AG04450 (cell line): ENCODE results near the gene DMBX1. TPM values are rescaled to one million over a fixed set of nuclear protein-coding genes. Genes with fewer than 3 reads are reported as not detected.

ENCODE experiments used
- CTCF ChIA-PET: fragments of 300-600, 350-600 bp; formaldehyde crosslinking; extraction: SDS; loops from one replicate; lab custom pipeline; 2022; ENCODE audit warnings: antibody characterized with exemption, inconsistent platforms; lab: Charles Lee
- POLR2A ChIA-PET: fragments of 350-600 bp; formaldehyde crosslinking; extraction: SDS; loops from one replicate; lab custom pipeline; 2021; ENCODE audit warnings: antibody characterized with exemption, inconsistent platforms; lab: Yijun Ruan, JAX
- DNase-seq: peaks from one replicate; pipeline ENCODE4 v3.0.0-alpha.2; 2011; ENCODE audit warnings: low read depth, low spot score
- H3K27ac ChIP-seq: one replicate; pipeline ENCODE4 v1.5.1; 2012; ENCODE audit warnings: low read depth, low read length, control low read depth
- H3K27me3 ChIP-seq: one replicate; pipeline ENCODE4 v1.6.0; 2012; ENCODE audit warnings: low read length; ENCODE audit not compliant: control insufficient read depth, insufficient read depth
- H3K4me3 ChIP-seq: 2 replicates; pipeline ENCODE4 v1.5.1; 2011; ENCODE audit warnings: mild to moderate bottlenecking, low read depth, low read length, control low read depth
- H3K9me3 ChIP-seq: 2 replicates; pipeline ENCODE4 v1.5.1; 2012; ENCODE audit warnings: low read length; ENCODE audit not compliant: control insufficient read depth, insufficient read depth
- CTCF ChIP-seq: IDR thresholded peaks from 2 replicates; pipeline ENCODE4 v1.5.1; 2011; ENCODE audit warnings: low read depth, low read length, control low read depth, inconsistent platforms
- polyA plus RNA-seq: library from polyadenylated mRNA; depleted of rRNA; stranded (reverse); fragments of >200 nt; gene quantifications from 2 replicates; pipeline ENCODE4 v1.2.3, GENCODE V29; 2011

The DMBX1 gene
- polyA plus RNA-seq, 1 experiment = not detected

DNA sequence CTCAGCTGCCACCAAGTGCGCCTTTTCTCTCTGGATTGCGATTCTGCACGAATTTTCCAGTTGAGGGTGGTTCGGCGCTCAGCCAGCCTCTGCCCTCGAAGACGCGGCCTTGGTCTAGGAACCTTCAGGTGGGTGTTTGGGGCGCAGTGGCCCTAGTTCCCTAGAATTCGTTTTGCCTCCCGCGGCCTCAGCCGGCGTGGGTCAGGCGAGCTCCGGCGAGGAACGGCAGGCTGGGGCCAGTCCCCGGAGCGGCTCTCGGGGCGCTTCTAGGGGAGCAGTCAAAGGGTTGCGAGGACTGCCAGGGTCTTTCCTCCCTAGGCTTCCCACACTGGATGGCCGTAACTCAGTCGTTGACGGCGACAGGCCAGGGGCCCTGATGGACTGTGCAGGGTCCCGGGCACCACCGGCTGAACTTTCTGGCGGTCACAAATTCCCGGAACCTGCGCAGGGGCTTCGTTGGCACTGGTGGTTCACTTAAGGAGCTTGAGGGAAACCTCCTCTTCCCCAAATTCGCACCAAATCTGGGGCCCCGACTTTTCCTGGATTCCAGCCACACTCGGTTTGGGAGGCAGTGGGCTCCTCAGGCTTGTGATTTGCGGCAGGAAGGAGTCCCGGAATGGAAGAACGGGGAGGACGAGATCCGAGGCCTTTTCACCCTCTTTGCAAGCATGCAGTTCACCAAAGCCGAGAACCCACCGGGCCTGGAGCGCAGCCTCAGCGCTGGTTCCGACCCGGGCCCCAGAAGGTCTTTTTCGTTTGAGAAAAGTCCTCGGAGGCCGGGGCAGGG is 1.2 kb downstream of the DMBX1 start:
- ChIA-PET CTCF (no interaction called here), POLR2A (no interaction called here)
- TF ChIP-seq CTCF = no peak
- DNase-seq = no peak
- Histone ChIP-seq H3K9me3 (no peaks in the 10 kb centered on the region; the same call in 1 of the 2 replicates), H3K27me3 (peaks cover 96% of the 10 kb centered on the region), H3K27ac (no peak overlapping the region), H3K4me3 (no peak overlapping the region)

GRCh38 chr1:46491443-46492268 is 2.0 kb downstream of the DMBX1 start:
- no peak overlapping the region for H3K27ac ChIP-seq
- peaks cover 97% of the 10 kb centered on the region for H3K27me3 ChIP-seq
- POLR2A ChIA-PET = no interaction called here
- H3K4me3 ChIP-seq = no peak overlapping the region
- no peak for TF ChIP-seq CTCF
- DNase-seq = no peak
- H3K9me3 ChIP-seq = no peaks in the 10 kb centered on the region; the same call in 1 of the 2 replicates
- CTCF ChIA-PET = interaction anchor here (0.9 to 1.6 kb wide), 2 partner anchors 11 to 14 kb away, joined by 3 to 5 read pairs; no protein-coding TSS in a partner anchor

GRCh38 chr1:46492269-46492853 is 2.7 kb downstream of the DMBX1 start:
- CTCF ChIA-PET = interaction anchor here (0.9 to 1.6 kb wide), 2 partner anchors 12 to 14 kb away, joined by 3 to 5 read pairs; no protein-coding TSS in a partner anchor
- TF ChIP-seq CTCF = no peak
- H3K27me3 ChIP-seq = peaks cover 92% of the 10 kb centered on the region
- no peak for DNase-seq
- POLR2A ChIA-PET = no interaction called here
- no peaks in the 10 kb centered on the region; the same call in 1 of the 2 replicates for H3K9me3 ChIP-seq
- H3K4me3 ChIP-seq = no peak overlapping the region
- H3K27ac ChIP-seq = no peak overlapping the region

DNA sequence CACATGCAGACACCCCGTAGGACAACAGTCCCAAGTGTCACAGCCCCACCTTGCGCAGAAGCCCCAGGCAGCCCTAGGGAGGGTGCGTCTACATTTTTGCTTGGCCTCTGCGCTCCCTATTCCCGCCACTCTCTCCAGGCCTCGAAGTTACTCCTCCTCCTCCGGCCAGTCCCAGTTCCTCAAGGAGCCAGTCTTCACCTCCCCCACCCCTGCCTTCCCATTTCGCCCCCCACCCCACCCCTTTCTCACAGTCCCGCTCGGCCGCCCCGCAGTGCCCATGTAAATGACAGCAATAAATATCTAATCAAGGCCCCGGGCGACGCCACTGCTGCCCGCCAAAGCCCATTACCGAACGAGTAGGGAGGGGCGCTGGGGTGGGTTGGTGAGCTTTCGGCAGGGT is 3.2 kb downstream of the DMBX1 start:
- CTCF ChIA-PET = interaction anchor here (1.6 kb wide), 1 partner anchor 15 kb away, joined by 5 read pairs; no protein-coding TSS in a partner anchor
- Histone ChIP-seq H3K27ac (no peak overlapping the region), H3K4me3 (no peak overlapping the region), H3K27me3 (peaks cover 88% of the 10 kb centered on the region), H3K9me3 (peaks cover 2% of the 10 kb centered on the region; the same call in 1 of the 2 replicates)
- no peak for TF ChIP-seq CTCF
- no peak for DNase-seq
- POLR2A ChIA-PET = no interaction called here
